Endothelial cell of umbilical vein (primary cell): ENCODE results near the gene MEGF11.

Source experiments
- CTCF ChIP-seq, 2 donors: IDR thresholded peaks; 1 replicate in 1 of 2; 2 replicates in 1 of 2; pipeline ENCODE4 v1.5.1; 2011; ENCODE audit warnings: low read length in 2 of 2, mild to moderate bottlenecking in 2 of 2, moderate library complexity in 2 of 2, control low read depth in 1 of 2, inconsistent platforms in 1 of 2, low read depth in 1 of 2; ENCODE audit not compliant: insufficient read depth in 1 of 2; ENCODE audit errors: extremely low read depth in 1 of 2
- EZH2 ChIP-seq: IDR thresholded peaks from 2 replicates; pipeline ENCODE4 v1.6.1; 2012; ENCODE audit warnings: borderline replicate concordance, low read depth, mild to moderate bottlenecking, moderate library complexity, low read length, inconsistent platforms; ENCODE audit not compliant: severe bottlenecking
- FOS ChIP-seq: IDR thresholded peaks from 2 replicates; pipeline ENCODE4 v1.6.1; 2011; ENCODE audit warnings: mild to moderate bottlenecking, low read length, moderate library complexity, borderline replicate concordance; ENCODE audit not compliant: insufficient read depth
- JUN ChIP-seq: IDR thresholded peaks from 2 replicates; pipeline ENCODE4 v1.6.1; 2011; ENCODE audit warnings: borderline replicate concordance, low read depth; ENCODE audit not compliant: insufficient read length, insufficient read depth
- MAX ChIP-seq: IDR thresholded peaks from 2 replicates; pipeline ENCODE4 v1.6.1; 2011; ENCODE audit not compliant: insufficient read depth, insufficient read length
- POLR2A ChIP-seq: IDR thresholded peaks from 2 replicates; pipeline ENCODE4 v1.6.1; 2012; ENCODE audit warnings: low read depth, mild to moderate bottlenecking, control low read depth, low read length
- POLR2AphosphoS5 ChIP-seq: IDR thresholded peaks from 2 replicates; pipeline ENCODE4 v1.6.1; 2012; ENCODE audit warnings: low read depth, mild to moderate bottlenecking, control low read depth, low read length, moderate library complexity; ENCODE audit not compliant: insufficient read depth

- TF ChIP-seq JUN (no peak), CTCF (IDR thresholded peaks at IDR 0.05; ENCODE audit: extremely low read depth in 1 of 2, insufficient read depth in 1 of 2, low read depth in 1 of 2, low read length in 2 of 2) (no peak), POLR2AphosphoS5 (no peak), MAX (no peak), POLR2A (no peak), EZH2 (peak; percentile 43), FOS (no peak)
Measured at GRCh38 chr15:66256692-66257091, 3.1 kb upstream of the MEGF11 start.
